H9 (cell line): Measurements from ENCODE around the gene CBLL1. TPM values are rescaled to one million over a fixed set of nuclear protein-coding genes. Genes with fewer than 3 reads are reported as not detected.

Experiments used
- DNase-seq: peaks from one replicate; pipeline ENCODE4 v3.0.0-alpha.2; 2017
- H2AFZ ChIP-seq: one replicate; pipeline ENCODE4 v1.6.1; 2013; ENCODE audit warnings: mild to moderate bottlenecking, low read length, control low read depth, moderate library complexity
- H2AK5ac ChIP-seq: 2 replicates; pipeline ENCODE4 v1.6.1; 2013; ENCODE audit warnings: low read length, control low read depth, mixed read lengths; ENCODE audit not compliant: insufficient read length
- H2BK120ac ChIP-seq: one replicate; pipeline ENCODE4 v1.6.1; 2013; ENCODE audit warnings: low read depth, mild to moderate bottlenecking, low read length, control low read depth, inconsistent platforms; ENCODE audit not compliant: poor library complexity, severe bottlenecking
- H2BK12ac ChIP-seq: 2 replicates; pipeline ENCODE4 v1.6.1; 2013; ENCODE audit warnings: low read length, control low read depth, mixed read lengths, low read depth; ENCODE audit not compliant: insufficient read length
- H2BK15ac ChIP-seq: 2 replicates; pipeline ENCODE4 v1.6.1; 2013; ENCODE audit warnings: low read depth, low read length, control low read depth
- H2BK20ac ChIP-seq: one replicate; pipeline ENCODE4 v1.6.1; 2013; ENCODE audit warnings: low read depth, mild to moderate bottlenecking, low read length, control low read depth, inconsistent platforms; ENCODE audit not compliant: poor library complexity, severe bottlenecking
- H2BK5ac ChIP-seq: 2 replicates; pipeline ENCODE4 v1.6.1; 2013; ENCODE audit warnings: low read length, control low read depth, mixed read lengths; ENCODE audit not compliant: insufficient read length
- H3K14ac ChIP-seq: 2 replicates; pipeline ENCODE4 v1.6.1; 2013; ENCODE audit warnings: low read length, control low read depth; ENCODE audit not compliant: insufficient read depth
- H3K18ac ChIP-seq: 2 replicates; pipeline ENCODE4 v1.6.1; 2013; ENCODE audit warnings: low read depth, mild to moderate bottlenecking, mixed read lengths, low read length, control low read depth; ENCODE audit not compliant: insufficient read length
- H3K23ac ChIP-seq: 2 replicates; pipeline ENCODE4 v1.6.1; 2013; ENCODE audit warnings: low read length, control low read depth, mixed read lengths, low read depth; ENCODE audit not compliant: insufficient read length
- H3K23me2 ChIP-seq: 2 replicates; pipeline ENCODE4 v1.6.1; 2013; ENCODE audit warnings: low read depth, mild to moderate bottlenecking, mixed read lengths, low read length, control low read depth; ENCODE audit not compliant: insufficient read length, poor library complexity, severe bottlenecking
- H3K27ac ChIP-seq: 2 replicates; pipeline ENCODE4 v1.5.1; 2013; ENCODE audit warnings: low read length, control low read depth, mixed read lengths, low read depth; ENCODE audit not compliant: insufficient read length
- H3K27me3 ChIP-seq: 2 replicates; pipeline ENCODE4 v1.6.1; 2013; ENCODE audit warnings: low read length, control low read depth, inconsistent platforms; ENCODE audit not compliant: insufficient read depth
- H3K4ac ChIP-seq: 2 replicates; pipeline ENCODE4 v1.6.1; 2013; ENCODE audit warnings: low read depth, mild to moderate bottlenecking, control low read depth, inconsistent platforms, low read length, moderate library complexity
- H3K4me1 ChIP-seq: 2 replicates; pipeline ENCODE4 v1.6.1; 2013; ENCODE audit warnings: low read length, control low read depth, inconsistent platforms; ENCODE audit not compliant: insufficient read depth
- H3K4me2 ChIP-seq: 2 replicates; pipeline ENCODE4 v1.6.1; 2013; ENCODE audit warnings: low read length, control low read depth, mixed read lengths; ENCODE audit not compliant: insufficient read length, insufficient read depth
- H3K56ac ChIP-seq: 2 replicates; pipeline ENCODE4 v1.6.1; 2013; ENCODE audit warnings: low read depth, mild to moderate bottlenecking, mixed read lengths, low read length, control low read depth; ENCODE audit not compliant: insufficient read length
- H3K79me1 ChIP-seq: 2 replicates; pipeline ENCODE4 v1.6.1; 2013; ENCODE audit warnings: low read depth, mild to moderate bottlenecking, moderate library complexity, low read length, control low read depth, inconsistent platforms; ENCODE audit not compliant: insufficient read depth, poor library complexity, severe bottlenecking
- H3K79me2 ChIP-seq: 2 replicates; pipeline ENCODE4 v1.6.1; 2013; ENCODE audit warnings: low read length, control low read depth, inconsistent platforms; ENCODE audit not compliant: insufficient read depth
- H3K9ac ChIP-seq: 2 replicates; pipeline ENCODE4 v1.6.1; 2013; ENCODE audit warnings: low read length, control low read depth, mixed read lengths; ENCODE audit not compliant: insufficient read length; ENCODE audit errors: extremely low read depth
- H3K9me3 ChIP-seq: one replicate; pipeline ENCODE4 v1.6.1; 2013; ENCODE audit warnings: low read depth, low read length, inconsistent platforms; ENCODE audit not compliant: control insufficient read depth
- H3T11ph ChIP-seq: one replicate; pipeline ENCODE4 v1.6.1; 2013; ENCODE audit warnings: mild to moderate bottlenecking, low read length, control low read depth, inconsistent platforms
- H4K20me1 ChIP-seq: one replicate; pipeline ENCODE4 v1.6.1; 2013; ENCODE audit not compliant: control insufficient read depth, insufficient read length, insufficient read depth
- H4K5ac ChIP-seq: 2 replicates; pipeline ENCODE4 v1.6.1; 2013; ENCODE audit warnings: low read depth, mild to moderate bottlenecking, mixed read lengths, low read length, control low read depth; ENCODE audit not compliant: insufficient read length
- H4K8ac ChIP-seq: replicated peaks from 2 replicates; pipeline ENCODE4 v1.6.1; 2013; ENCODE audit warnings: low read length, control low read depth, mixed read lengths, low read depth; ENCODE audit not compliant: insufficient read length
- H4K91ac ChIP-seq: 2 replicates; pipeline ENCODE4 v1.6.1; 2013; ENCODE audit warnings: low read depth, mild to moderate bottlenecking, moderate library complexity, mixed read lengths, low read length, control low read depth; ENCODE audit not compliant: insufficient read length
- H3K27ac Mint-ChIP-seq, 3 experiments: 2 replicates in 2 of 3; 3 replicates in 1 of 3; pipeline ENCODE4 v1.8.0; 2020 to 2021; ENCODE audit warnings: mixed read lengths in 3 of 3, mild to moderate bottlenecking in 1 of 3, moderate library complexity in 1 of 3
- H3K27me3 Mint-ChIP-seq: 2 replicates; pipeline ENCODE4 v1.8.0; 2021; ENCODE audit warnings: low read depth, mild to moderate bottlenecking, moderate library complexity, mixed read lengths
- H3K36me3 Mint-ChIP-seq, 3 experiments: 2 replicates in 2 of 3; 3 replicates in 1 of 3; pipeline ENCODE4 v1.8.0; 2020 to 2021; ENCODE audit warnings: low read depth in 3 of 3, mixed read lengths in 3 of 3; ENCODE audit not compliant: insufficient read depth in 1 of 3
- H3K4me1 Mint-ChIP-seq, 2 experiments: 2 replicates each; pipeline ENCODE4 v1.8.0; 2020; ENCODE audit warnings: mixed read lengths in 2 of 2
- H3K4me3 Mint-ChIP-seq, 2 experiments: 2 replicates in 1 of 2; 3 replicates in 1 of 2; pipeline ENCODE4 v1.8.0; 2020 to 2021; ENCODE audit warnings: mild to moderate bottlenecking in 2 of 2, mixed read lengths in 2 of 2, moderate library complexity in 1 of 2
- H3K9me3 Mint-ChIP-seq, 2 experiments: 2 replicates in 1 of 2; 3 replicates in 1 of 2; pipeline ENCODE4 v1.8.0; 2020; ENCODE audit warnings: mild to moderate bottlenecking in 2 of 2, mixed read lengths in 2 of 2, moderate library complexity in 1 of 2
- WGBS: extraction: QIAGEN DNeasy Blood & Tissue Kit; methylation state at CpG from one replicate; pipeline ENCODE4 v1.1.7; 2013; ENCODE audit warnings: missing lambda C conversion rate, low lambda C conversion rate, mixed read lengths; ENCODE audit not compliant: insufficient read length; ENCODE audit errors: extremely low coverage; 5-methylcytosine and 5-hydroxymethylcytosine counted together
- total RNA-seq: library from RNA; stranded (reverse); gene quantifications from 2 replicates; pipeline ENCODE4 v1.2.1, GENCODE V29; 2021
- TF ChIP-seq, protein P1 (sequence below): fragments of 200-600 bp; sonication (generic); conservative IDR thresholded peaks from 3 replicates; pipeline ENCODE4 v1.8.0; 2021; ENCODE audit warnings: antibody characterized with exemption, mild to moderate bottlenecking

CBLL1 gene
- total RNA-seq, 1 experiment from 2014 or later, result 32.2 TPM

GRCh38 chr7:107703872-107704271 is 40.1 kb upstream of the CBLL1 start:
- no peak overlapping the region for H3K27ac Mint-ChIP-seq
- Histone ChIP-seq H2BK20ac (no peak overlapping the region), H4K8ac (no peak overlapping the region), H4K5ac (no peak overlapping the region), H4K20me1 (no peaks in the 10 kb centered on the region), H3K23me2 (no peaks in the 10 kb centered on the region), H4K91ac (no peak overlapping the region), H3K79me1 (no peaks in the 10 kb centered on the region), H2AFZ (no peak overlapping the region), H3K9me3 (no peaks in the 10 kb centered on the region), H2BK15ac (no peak overlapping the region), H3K56ac (no peak overlapping the region), H2AK5ac (no peak overlapping the region), H3K9ac (no peak overlapping the region), H3K27me3 (no peaks in the 10 kb centered on the region), H3K4me2 (no peak overlapping the region), H3K4ac (no peak overlapping the region), H3K23ac (no peak overlapping the region), H3K79me2 (no peaks in the 10 kb centered on the region), H3T11ph (no peak overlapping the region), H3K4me1 (no peaks in the 10 kb centered on the region; the same call in 1 of the 2 replicates), H3K18ac (no peak overlapping the region), H2BK5ac (no peak overlapping the region), H2BK12ac (no peak overlapping the region), H2BK120ac (no peak overlapping the region), H3K14ac (no peak overlapping the region), H3K27ac (no peak overlapping the region)
- no CpG with 5 or more reads among the region's 3 CpGs for WGBS
- DNase-seq, result no peak
- no peaks in the 10 kb centered on the region for H3K36me3 Mint-ChIP-seq
- no peaks in the 10 kb centered on the region for H3K4me1 Mint-ChIP-seq
- no peaks in the 10 kb centered on the region for H3K9me3 Mint-ChIP-seq
- TF ChIP-seq, protein P1, sequence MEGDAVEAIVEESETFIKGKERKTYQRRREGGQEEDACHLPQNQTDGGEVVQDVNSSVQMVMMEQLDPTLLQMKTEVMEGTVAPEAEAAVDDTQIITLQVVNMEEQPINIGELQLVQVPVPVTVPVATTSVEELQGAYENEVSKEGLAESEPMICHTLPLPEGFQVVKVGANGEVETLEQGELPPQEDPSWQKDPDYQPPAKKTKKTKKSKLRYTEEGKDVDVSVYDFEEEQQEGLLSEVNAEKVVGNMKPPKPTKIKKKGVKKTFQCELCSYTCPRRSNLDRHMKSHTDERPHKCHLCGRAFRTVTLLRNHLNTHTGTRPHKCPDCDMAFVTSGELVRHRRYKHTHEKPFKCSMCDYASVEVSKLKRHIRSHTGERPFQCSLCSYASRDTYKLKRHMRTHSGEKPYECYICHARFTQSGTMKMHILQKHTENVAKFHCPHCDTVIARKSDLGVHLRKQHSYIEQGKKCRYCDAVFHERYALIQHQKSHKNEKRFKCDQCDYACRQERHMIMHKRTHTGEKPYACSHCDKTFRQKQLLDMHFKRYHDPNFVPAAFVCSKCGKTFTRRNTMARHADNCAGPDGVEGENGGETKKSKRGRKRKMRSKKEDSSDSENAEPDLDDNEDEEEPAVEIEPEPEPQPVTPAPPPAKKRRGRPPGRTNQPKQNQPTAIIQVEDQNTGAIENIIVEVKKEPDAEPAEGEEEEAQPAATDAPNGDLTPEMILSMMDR, result no peak
- H3K4me3 Mint-ChIP-seq, result no peak overlapping the region
- H3K27me3 Mint-ChIP-seq, result no peaks in the 10 kb centered on the region
